NT2/D1 (cell line): ENCODE results near the gene IRX4.

ENCODE experiments used
- SUZ12 ChIP-seq: IDR thresholded peaks from 2 replicates; pipeline ENCODE4 v1.6.1; 2011; ENCODE audit not compliant: insufficient read length, insufficient read depth; ENCODE audit errors: extremely low read depth
- YY1 ChIP-seq: IDR thresholded peaks from 2 replicates; pipeline ENCODE4 v1.6.1; 2011; ENCODE audit not compliant: insufficient read length, insufficient read depth
- ZNF274 ChIP-seq: IDR thresholded peaks from 2 replicates; pipeline ENCODE4 v1.6.1; 2011; ENCODE audit warnings: mild to moderate bottlenecking, low read depth, low read length

DNA sequence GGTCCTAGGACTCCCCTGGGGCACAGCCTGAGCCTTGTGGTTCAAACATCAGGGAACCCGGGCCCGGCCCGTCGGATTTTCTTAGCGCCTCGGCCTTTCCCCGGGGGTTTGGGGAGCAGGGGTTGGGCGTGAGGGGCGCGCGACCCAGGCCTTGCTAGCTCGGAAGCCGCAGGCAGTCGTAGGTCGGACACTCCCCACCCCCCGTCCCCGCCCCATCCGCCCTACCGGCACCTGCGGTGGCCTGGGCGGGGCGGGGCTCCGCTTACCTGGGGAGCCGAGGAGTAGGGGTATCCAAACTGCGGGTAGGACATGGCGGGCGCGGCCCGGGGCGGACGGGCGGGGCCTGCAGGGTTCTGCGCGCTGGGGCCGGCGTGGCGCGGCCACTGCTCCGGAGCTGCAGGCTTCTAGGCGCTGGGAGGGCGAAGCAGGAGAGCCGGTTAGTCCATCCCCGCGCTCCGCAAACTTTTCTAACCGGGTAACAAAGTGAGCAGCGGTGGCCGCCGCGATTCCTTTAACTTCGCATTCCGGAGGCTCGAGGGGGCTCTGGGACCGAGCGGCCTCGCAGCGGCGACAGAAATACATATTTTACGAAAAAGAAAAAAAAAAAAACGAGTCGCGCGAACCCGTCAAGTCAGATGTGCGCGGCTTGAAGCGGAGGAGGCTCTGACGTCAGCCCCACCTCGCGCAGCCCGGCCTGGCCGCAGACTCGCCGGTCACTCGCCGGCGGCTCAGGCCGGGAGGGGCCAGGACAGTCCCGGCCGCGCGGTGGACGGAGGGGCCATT, at the start of gene IRX4:
- TF ChIP-seq ZNF274, result no peak
- TF ChIP-seq YY1, result no peak
- TF ChIP-seq SUZ12, result no peak
